Tibial nerve (tissue), 4 donors: Measurements from ENCODE around the gene TNRC18. TPM values are rescaled to one million over a fixed set of nuclear protein-coding genes. Genes with fewer than 3 reads are reported as not detected.

ENCODE experiments used
- DNase-seq, 2 donors: peaks; one replicate each; pipeline ENCODE4 v3.0.0-alpha.2; 2019; ENCODE audit warnings: low spot score in 2 of 2
- H3K27ac ChIP-seq, 4 donors: fragments of 200-600 bp; sonication (generic) in 3 of 4; one replicate each; pipeline ENCODE4 v1.5.1; 2017 to 2019; ENCODE audit warnings: mild to moderate bottlenecking in 1 of 4
- H3K27me3 ChIP-seq, 2 donors: fragments of 200-600 bp; sonication (generic) in 1 of 2; one replicate each; pipeline versions ENCODE4 v1.5.1 to v1.6.0; 2017 to 2019
- H3K36me3 ChIP-seq, 3 donors: fragments of 200-600 bp; sonication (generic); one replicate each; pipeline ENCODE4 v1.5.1; 2018 to 2019
- H3K4me1 ChIP-seq, 4 donors: fragments of 200-600 bp; sonication (generic) in 3 of 4; one replicate each; pipeline ENCODE4 v1.5.1; 2017 to 2019
- H3K4me3 ChIP-seq, 4 donors: fragments of 200-600 bp; sonication (generic) in 3 of 4; one replicate each; pipeline ENCODE4 v1.5.1; 2017 to 2019; ENCODE audit warnings: mild to moderate bottlenecking in 1 of 4, moderate library complexity in 1 of 4
- H3K9me3 ChIP-seq, 4 donors: fragments of 200-600 bp; sonication (generic) in 3 of 4; one replicate each; pipeline ENCODE4 v1.5.1; 2017 to 2019
- CTCF ChIP-seq, 5 experiments: fragments of 200-600 bp in 3 of 5; fragments of 450-650 bp in 2 of 5; sonication (generic) in 3 of 5; IDR thresholded peaks; one replicate each; pipeline ENCODE4 v1.5.1; 2016 to 2019; ENCODE audit warnings: antibody characterized with exemption in 5 of 5, mild to moderate bottlenecking in 3 of 5, moderate library complexity in 2 of 5
- EP300 ChIP-seq, 2 donors: sonication (generic); formaldehyde crosslinking; IDR thresholded peaks; one replicate each; pipeline ENCODE4 v1.6.1; 2017; ENCODE audit warnings: antibody characterized with exemption in 2 of 2, mild to moderate bottlenecking in 1 of 2
- POLR2A ChIP-seq, 2 donors: fragments of 450-650 bp; IDR thresholded peaks; one replicate each; pipeline ENCODE4 v1.6.1; 2017; ENCODE audit warnings: antibody characterized with exemption in 2 of 2, mild to moderate bottlenecking in 2 of 2, moderate library complexity in 2 of 2
- WGBS, 2 donors: methylation state at CpG; one replicate each; pipeline ENCODE4 v1.1.5; 2018; 5-methylcytosine and 5-hydroxymethylcytosine counted together
- total RNA-seq, 4 donors: library from RNA; depleted of rRNA; stranded (reverse); fragments of >200 nt; gene quantifications; one replicate each; pipeline ENCODE4 v1.1.0, GENCODE V29; 2016

The TNRC18 gene
- total RNA-seq, 4 donors from 2014 or later = 76.9 to 241 (median 147) TPM

GRCh38 chr7:5381071-5381772 is 42.4 kb downstream of the TNRC18 start:
- Histone ChIP-seq H3K9me3 (no peaks in the 10 kb centered on the region), H3K4me3 (no peak overlapping the region), H3K27me3 (no peaks in the 10 kb centered on the region), H3K27ac (no peak overlapping the region), H3K36me3 (peaks cover 4 to 32% (median 4%) of the 10 kb centered on the region in 3 donors), H3K4me1 (peaks cover 0 to 69% (median 30%) of the 10 kb centered on the region in 4 donors)
- no peak for DNase-seq
- whole genome bisulfite sequencing, 2 donors = 75 to 78% methylated on average over 10 to 11 of the region's 11 CpGs
- TF ChIP-seq CTCF (IDR thresholded peaks at IDR 0.05) (no peak), EP300 (IDR thresholded peaks at IDR 0.05) (no peak), POLR2A (IDR thresholded peaks at IDR 0.05) (no peak)

- no peaks in the 10 kb centered on the region for H3K9me3 ChIP-seq
- no peak overlapping the region for H3K27ac ChIP-seq
- DNase-seq = no peak
- WGBS, 2 donors = 88 to 90% methylated on average over 13 to 19 of the region's 20 CpGs
- no peak overlapping the region for H3K4me3 ChIP-seq
- H3K36me3 ChIP-seq = peaks cover 5 to 36% (median 11%) of the 10 kb centered on the region in 3 donors
- TF ChIP-seq CTCF (IDR thresholded peaks at IDR 0.05) (no peak), POLR2A (IDR thresholded peaks at IDR 0.05) (no peak), EP300 (IDR thresholded peaks at IDR 0.05) (no peak)
- H3K27me3 ChIP-seq = no peaks in the 10 kb centered on the region
- peaks cover 0 to 73% (median 30%) of the 10 kb centered on the region in 4 donors for H3K4me1 ChIP-seq
These were observed 43.1 kb downstream of the TNRC18 start for GRCh38 chr7:5380350-5381070.

GRCh38 chr7:5379546-5379945 is 44.1 kb downstream of the TNRC18 start:
- Histone ChIP-seq H3K4me3 (no peak overlapping the region), H3K27me3 (no peaks in the 10 kb centered on the region), H3K36me3 (peaks cover 6 to 40% (median 15%) of the 10 kb centered on the region in 3 donors), H3K27ac (no peak overlapping the region), H3K9me3 (no peaks in the 10 kb centered on the region), H3K4me1 (peaks cover 0 to 67% (median 28%) of the 10 kb centered on the region in 4 donors)
- WGBS, 2 donors = 83 to 90% methylated on average over 6 to 17 of the region's 17 CpGs
- TF ChIP-seq CTCF (IDR thresholded peaks at IDR 0.05) = no peak
- TF ChIP-seq EP300 (IDR thresholded peaks at IDR 0.05) = no peak
- no peak for TF ChIP-seq POLR2A (IDR thresholded peaks at IDR 0.05)
- DNase-seq = no peak

- peaks cover 0 to 50% (median 15%) of the 10 kb centered on the region in 4 donors for H3K4me1 ChIP-seq
- H3K36me3 ChIP-seq = peaks cover 6 to 52% (median 28%) of the 10 kb centered on the region in 3 donors
- WGBS, 2 donors = 91% methylated on average over 15 to 16 of the region's 16 CpGs
- H3K27ac ChIP-seq = no peak overlapping the region
- TF ChIP-seq EP300 (IDR thresholded peaks at IDR 0.05) (no peak), CTCF (IDR thresholded peaks at IDR 0.05) (no peak), POLR2A (IDR thresholded peaks at IDR 0.05) (no peak)
- no peak overlapping the region for H3K4me3 ChIP-seq
- H3K9me3 ChIP-seq = no peaks in the 10 kb centered on the region
- no peak for DNase-seq
- no peaks in the 10 kb centered on the region for H3K27me3 ChIP-seq
These were observed 45.8 kb downstream of the TNRC18 start for GRCh38 chr7:5377816-5378215.

- H3K27me3 ChIP-seq = no peaks in the 10 kb centered on the region
- TF ChIP-seq CTCF (IDR thresholded peaks at IDR 0.05) (no peak), EP300 (IDR thresholded peaks at IDR 0.05) (no peak), POLR2A (IDR thresholded peaks at IDR 0.05) (no peak)
- no peak overlapping the region for H3K27ac ChIP-seq
- H3K4me1 ChIP-seq = peaks cover 0 to 45% (median 10%) of the 10 kb centered on the region in 4 donors
- DNase-seq = no peak
- no peak overlapping the region for H3K4me3 ChIP-seq
- H3K36me3 ChIP-seq = peaks cover 6 to 58% (median 34%) of the 10 kb centered on the region in 3 donors
- no peaks in the 10 kb centered on the region for H3K9me3 ChIP-seq
- WGBS, 2 donors = 92 to 96% methylated on average over 4 to 16 of the region's 20 CpGs
These were observed 46.4 kb downstream of the TNRC18 start for GRCh38 chr7:5377279-5377678.
